Trophoblast cell (in vitro differentiated cells and primary cell): Measurements from ENCODE around the gene IQSEC1.

Experiments used
- DNase-seq, 2 donors: peaks; one replicate each; pipeline ENCODE4 v3.0.0-alpha.2; 2016
- H2AFZ ChIP-seq: 2 replicates; pipeline ENCODE4 v1.6.1; 2013; ENCODE audit warnings: low read length, moderate library complexity, mild to moderate bottlenecking; ENCODE audit not compliant: insufficient read depth, poor library complexity
- H2AK5ac ChIP-seq: 2 replicates; pipeline ENCODE4 v1.6.1; 2013; ENCODE audit warnings: mild to moderate bottlenecking, low read length
- H2BK120ac ChIP-seq: 2 replicates; pipeline ENCODE4 v1.6.1; 2013; ENCODE audit warnings: low read length, mild to moderate bottlenecking, moderate library complexity; ENCODE audit not compliant: insufficient read depth, poor library complexity
- H2BK12ac ChIP-seq: 2 replicates; pipeline ENCODE4 v1.6.1; 2013; ENCODE audit warnings: mild to moderate bottlenecking, low read length, moderate library complexity
- H2BK5ac ChIP-seq: 2 replicates; pipeline ENCODE4 v1.6.1; 2013; ENCODE audit warnings: low read length, low read depth, moderate library complexity, mild to moderate bottlenecking; ENCODE audit not compliant: poor library complexity
- H3K14ac ChIP-seq: 2 replicates; pipeline ENCODE4 v1.6.1; 2013; ENCODE audit warnings: mild to moderate bottlenecking, low read length
- H3K18ac ChIP-seq: 2 replicates; pipeline ENCODE4 v1.6.1; 2013; ENCODE audit warnings: mild to moderate bottlenecking, low read length
- H3K23ac ChIP-seq: 2 replicates; pipeline ENCODE4 v1.6.1; 2013; ENCODE audit warnings: low read length
- H3K27ac ChIP-seq: 2 replicates; pipeline ENCODE4 v1.5.1; 2013; ENCODE audit warnings: low read depth, mild to moderate bottlenecking, inconsistent platforms, low read length, moderate library complexity
- H3K27me3 ChIP-seq: 2 replicates; pipeline ENCODE4 v1.6.1; 2013; ENCODE audit warnings: inconsistent platforms, mild to moderate bottlenecking, low read length, moderate library complexity; ENCODE audit not compliant: insufficient read depth
- H3K36me3 ChIP-seq, 2 experiments: 1 replicate in 1 of 2; 2 replicates in 1 of 2; pipeline ENCODE4 v1.6.1; 2013; ENCODE audit warnings: low read length in 2 of 2, mild to moderate bottlenecking in 2 of 2, moderate library complexity in 1 of 2; ENCODE audit not compliant: insufficient read depth in 2 of 2, control insufficient read depth in 1 of 2
- H3K4ac ChIP-seq: 2 replicates; pipeline ENCODE4 v1.6.1; 2013; ENCODE audit warnings: low read depth, mild to moderate bottlenecking, low read length, moderate library complexity
- H3K4me1 ChIP-seq, 2 experiments: 1 replicate in 1 of 2; 2 replicates in 1 of 2; pipeline ENCODE4 v1.6.1; 2013; ENCODE audit warnings: low read length in 2 of 2, mild to moderate bottlenecking in 2 of 2, moderate library complexity in 1 of 2; ENCODE audit not compliant: insufficient read depth in 2 of 2, control insufficient read depth in 1 of 2
- H3K4me2 ChIP-seq: 2 replicates; pipeline ENCODE4 v1.6.1; 2013; ENCODE audit warnings: inconsistent platforms, mild to moderate bottlenecking, low read length, moderate library complexity
- H3K4me3 ChIP-seq: 2 replicates; pipeline ENCODE4 v1.5.1; 2013; ENCODE audit warnings: mild to moderate bottlenecking, low read depth, low read length, inconsistent platforms
- H3K79me1 ChIP-seq: one replicate; pipeline ENCODE4 v1.6.1; 2013; ENCODE audit warnings: low read length
- H3K79me2 ChIP-seq: 2 replicates; pipeline ENCODE4 v1.6.1; 2013; ENCODE audit warnings: low read length, mild to moderate bottlenecking; ENCODE audit not compliant: control insufficient read depth, insufficient read depth, poor library complexity
- H3K9ac ChIP-seq: 2 replicates; pipeline ENCODE4 v1.6.1; 2013; ENCODE audit warnings: mild to moderate bottlenecking, low read length
- H3K9me3 ChIP-seq: 2 replicates; pipeline ENCODE4 v1.6.1; 2013; ENCODE audit warnings: low read depth, mild to moderate bottlenecking, control low read depth, inconsistent platforms, low read length; ENCODE audit not compliant: insufficient read depth
- H4K12ac ChIP-seq: 2 replicates; pipeline ENCODE4 v1.6.1; 2013; ENCODE audit warnings: low read depth, mild to moderate bottlenecking, low read length, moderate library complexity
- H4K8ac ChIP-seq: 2 replicates; pipeline ENCODE4 v1.6.1; 2013; ENCODE audit warnings: low read depth, mild to moderate bottlenecking, low read length, moderate library complexity
- H4K91ac ChIP-seq: one replicate; pipeline ENCODE4 v1.6.1; 2013; ENCODE audit warnings: low read depth, mild to moderate bottlenecking, low read length, moderate library complexity
- WGBS: extraction: QIAGEN DNeasy Blood & Tissue Kit; methylation state at CpG from one replicate; pipeline ENCODE4 v1.1.7; 2013; ENCODE audit warnings: missing lambda C conversion rate; ENCODE audit not compliant: insufficient read length, insufficient coverage; ENCODE audit errors: extremely low coverage; 5-methylcytosine and 5-hydroxymethylcytosine counted together

The IQSEC1 gene

DNA sequence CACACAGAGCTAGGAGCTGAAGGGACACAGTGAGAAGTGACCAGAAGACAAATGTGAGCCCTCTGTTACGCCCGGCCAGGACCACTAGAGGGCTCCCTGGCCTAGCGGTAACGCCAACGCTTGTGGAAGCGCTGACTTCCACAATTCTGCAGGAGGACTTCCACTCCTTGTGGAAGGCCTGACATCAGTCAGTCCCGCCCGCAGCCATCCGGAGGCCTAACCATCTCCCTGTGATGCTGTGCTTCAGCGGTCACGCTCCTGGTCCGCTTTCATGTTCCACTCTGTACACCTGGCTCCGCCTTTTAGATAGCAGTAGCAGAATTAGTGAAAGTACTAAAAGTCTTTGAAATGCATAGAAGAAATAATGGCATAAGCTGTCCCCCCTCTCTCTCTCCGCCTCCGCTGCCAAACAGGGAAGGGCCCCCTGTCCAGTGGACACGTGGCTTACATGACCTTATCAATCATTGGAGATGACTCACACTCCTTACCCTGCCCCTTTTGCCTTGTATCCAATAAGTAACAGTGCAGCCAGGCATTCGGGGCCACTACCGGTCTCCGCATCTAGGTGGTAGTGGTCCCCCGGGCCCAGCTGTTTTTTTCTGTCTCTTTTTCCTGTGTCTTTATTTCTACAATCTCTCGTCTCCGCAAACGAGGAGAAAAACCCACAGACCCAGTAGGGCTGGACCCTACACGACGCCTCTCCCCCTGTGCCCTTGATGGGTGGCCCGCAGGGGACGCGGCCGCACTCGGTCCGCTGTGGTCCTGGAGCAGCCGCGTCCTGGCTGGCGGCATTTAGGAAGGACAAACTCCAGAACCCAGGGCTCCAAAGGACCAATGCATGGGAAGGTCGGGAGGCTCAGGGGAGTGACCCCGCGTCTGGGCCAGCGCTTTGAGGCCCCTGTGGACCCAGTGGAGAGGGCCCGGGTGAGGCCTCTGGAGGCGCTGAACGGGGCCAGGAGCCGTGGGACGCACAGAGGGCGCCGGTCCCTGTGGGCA is 204.9 kb downstream of the IQSEC1 start:
- Histone ChIP-seq H4K91ac (no peak overlapping the region), H3K14ac (no peak overlapping the region), H2BK5ac (no peak overlapping the region), H3K79me1 (no peaks in the 10 kb centered on the region), H3K9ac (no peak overlapping the region), H2BK120ac (no peak overlapping the region), H2AK5ac (no peak overlapping the region), H3K18ac (no peak overlapping the region), H2AFZ (peak overlapping the region; percentile 12), H3K9me3 (peaks cover 13% of the 10 kb centered on the region), H2BK12ac (no peak overlapping the region), H3K4me2 (peak overlapping the region; percentile 55), H3K27ac (no peak overlapping the region), H4K12ac (no peak overlapping the region), H3K27me3 (no peaks in the 10 kb centered on the region), H3K4me3 (no peak overlapping the region), H3K23ac (no peak overlapping the region), H3K4me1 (peaks cover 3 to 9% of the 10 kb centered on the region in 2 experiments), H4K8ac (no peak overlapping the region), H3K36me3 (no peaks in the 10 kb centered on the region), H3K79me2 (no peaks in the 10 kb centered on the region), H3K4ac (no peak overlapping the region)
- DNase-seq = peak; percentile 92 to 96
- no CpG with 5 or more reads among the region's 45 CpGs for WGBS

DNA sequence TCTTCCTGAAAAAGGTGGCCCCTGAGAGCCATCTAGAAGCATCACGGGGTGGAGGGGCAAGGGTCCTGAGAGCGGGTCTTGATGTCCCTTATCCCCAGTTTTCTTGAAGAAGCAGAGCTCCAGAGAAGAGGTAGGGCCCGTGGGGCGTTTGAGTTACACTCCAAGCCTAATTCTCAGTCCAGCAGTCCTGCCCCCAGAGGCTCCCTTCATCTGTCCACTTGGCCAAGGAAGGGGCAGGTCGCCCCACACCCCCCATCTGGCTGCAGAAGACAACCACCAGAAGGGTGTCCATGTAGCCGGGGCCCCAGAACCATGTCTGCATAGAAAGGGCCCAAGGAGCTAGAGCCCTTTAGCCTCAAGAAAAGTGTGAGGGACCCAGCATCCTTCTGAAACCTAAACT is 206.4 kb downstream of the IQSEC1 start:
- Histone ChIP-seq H3K4me1 (peaks cover 3 to 9% of the 10 kb centered on the region in 2 experiments), H3K9me3 (peaks cover 13% of the 10 kb centered on the region), H3K27ac (no peak overlapping the region), H3K18ac (no peak overlapping the region), H3K4me3 (no peak overlapping the region), H2AFZ (no peak overlapping the region), H2BK12ac (no peak overlapping the region), H3K79me1 (no peaks in the 10 kb centered on the region), H2BK120ac (no peak overlapping the region), H2AK5ac (no peak overlapping the region), H4K91ac (no peak overlapping the region), H3K14ac (no peak overlapping the region), H3K4me2 (no peak overlapping the region), H4K8ac (no peak overlapping the region), H3K27me3 (no peaks in the 10 kb centered on the region), H2BK5ac (no peak overlapping the region), H3K9ac (no peak overlapping the region), H3K36me3 (no peaks in the 10 kb centered on the region), H3K79me2 (no peaks in the 10 kb centered on the region), H4K12ac (no peak overlapping the region), H3K4ac (no peak overlapping the region), H3K23ac (no peak overlapping the region)
- WGBS = no CpG with 5 or more reads among the region's 6 CpGs
- DNase-seq = no peak

DNA sequence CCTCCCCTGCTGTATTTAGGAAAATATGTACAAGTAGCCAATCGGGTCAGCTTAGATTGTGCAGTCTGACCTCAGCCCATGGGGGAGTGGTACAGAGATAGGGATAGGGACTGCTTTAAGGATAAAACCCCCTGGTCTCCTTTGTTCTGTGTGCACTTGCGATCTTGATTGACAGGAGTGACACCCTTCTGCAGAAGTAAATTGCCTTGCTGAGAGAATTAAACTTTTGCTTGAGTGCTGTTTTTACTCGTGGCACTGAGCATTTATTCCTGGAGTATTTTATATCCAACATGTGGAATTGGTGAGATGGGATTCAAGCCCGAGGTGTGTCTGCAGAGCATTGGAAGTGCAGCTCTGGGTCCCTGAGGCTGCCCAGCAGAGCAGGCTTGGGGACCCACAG is 208.0 kb downstream of the IQSEC1 start:
- Histone ChIP-seq H3K27ac (no peak overlapping the region), H3K4ac (no peak overlapping the region), H2AK5ac (no peak overlapping the region), H4K91ac (no peak overlapping the region), H3K4me2 (no peak overlapping the region), H2BK5ac (no peak overlapping the region), H4K8ac (no peak overlapping the region), H3K9me3 (peaks cover 13% of the 10 kb centered on the region), H4K12ac (no peak overlapping the region), H2BK120ac (no peak overlapping the region), H3K14ac (no peak overlapping the region), H3K18ac (no peak overlapping the region), H3K23ac (no peak overlapping the region), H3K9ac (no peak overlapping the region), H3K27me3 (no peaks in the 10 kb centered on the region), H2AFZ (no peak overlapping the region), H2BK12ac (no peak overlapping the region), H3K79me1 (no peaks in the 10 kb centered on the region), H3K79me2 (no peaks in the 10 kb centered on the region), H3K4me3 (no peak overlapping the region), H3K36me3 (no peaks in the 10 kb centered on the region), H3K4me1 (peaks cover 3 to 9% of the 10 kb centered on the region in 2 experiments)
- no CpG with 5 or more reads among the region's 4 CpGs for WGBS
- DNase-seq = no peak

DNA sequence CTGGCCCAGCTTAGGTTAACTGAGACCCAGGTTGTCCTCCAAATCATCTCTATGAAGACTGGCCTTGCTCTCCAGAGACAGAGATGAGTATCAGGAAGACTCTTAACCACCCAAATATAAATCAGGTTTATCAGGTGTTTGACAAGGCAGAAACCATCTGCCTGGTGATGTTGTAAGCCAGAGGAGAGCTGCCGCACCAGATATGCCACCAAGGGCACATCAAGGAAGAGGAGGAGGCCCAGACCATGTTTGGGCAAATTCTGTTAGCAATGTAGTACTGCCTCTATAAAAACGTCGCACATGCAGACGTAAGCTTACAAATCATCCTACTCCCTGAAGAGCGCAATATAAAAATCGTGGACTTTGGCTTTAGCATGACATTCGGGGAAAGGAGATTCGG is 210.8 kb downstream of the IQSEC1 start:
- no CpG with 5 or more reads among the region's 8 CpGs for WGBS
- H2AK5ac ChIP-seq = no peak overlapping the region
- H3K23ac ChIP-seq = no peak overlapping the region

More for the DNA sequence above, 210.8 kb downstream of the IQSEC1 start:
- H2BK120ac ChIP-seq = no peak overlapping the region
- no peak overlapping the region for H3K18ac ChIP-seq
- H3K4me2 ChIP-seq = no peak overlapping the region
- H4K91ac ChIP-seq = no peak overlapping the region
- no peak overlapping the region for H3K4ac ChIP-seq
- no peak overlapping the region for H3K14ac ChIP-seq
- no peaks in the 10 kb centered on the region for H3K79me2 ChIP-seq
- H4K12ac ChIP-seq = no peak overlapping the region
- H3K27ac ChIP-seq = no peak overlapping the region
- H2AFZ ChIP-seq = no peak overlapping the region
- no peaks in the 10 kb centered on the region for H3K79me1 ChIP-seq
- no peak for DNase-seq
- no peak overlapping the region for H3K9ac ChIP-seq
- no peak overlapping the region for H2BK5ac ChIP-seq
- H2BK12ac ChIP-seq = no peak overlapping the region
- H3K27me3 ChIP-seq = no peaks in the 10 kb centered on the region
- H3K9me3 ChIP-seq = peaks cover 15% of the 10 kb centered on the region
- no peak overlapping the region for H4K8ac ChIP-seq
- no peaks in the 10 kb centered on the region for H3K36me3 ChIP-seq
- H3K4me1 ChIP-seq = no peaks in the 10 kb centered on the region
- H3K4me3 ChIP-seq = no peak overlapping the region
